Central memory CD4-positive, alpha-beta T cell (primary cell): ENCODE measurements around the gene BRICD5.
"Not testable (repeated sequence)": the region's sequence is repeated elsewhere in the genome, so short reads cannot be mapped to it uniquely, and the experiment has no call there.

Source experiments
- DNase-seq: peaks from one replicate; pipeline ENCODE4 v3.0.0; 2022
- total RNA-seq, 3 experiments: gene quantifications; one replicate each; lab custom pipeline; 2026; lab: John Stamatoyannopoulos, UW

The BRICD5 gene
- 1.9 to 7.2 (median 3.1) reads per million in 3 experiments for total RNA-seq

- no peak for DNase-seq
Measured at GRCh38 chr16:2210386-2211365, at the start of gene BRICD5. Gene BRICD5 (minus strand): TSS chr16:2210863. CDS start chr16:2210833, 30 bp downstream.

- no peak for DNase-seq
Measured at GRCh38 chr16:2260250-2260649, 49.6 kb upstream of the BRICD5 start.

- DNase-seq: not testable (repeated sequence)
Measured at GRCh38 chr16:2258530-2258929, 47.9 kb upstream of the BRICD5 start.

GRCh38 chr16:2257726-2258125 lies 47.1 kb upstream of the BRICD5 start:
- no peak for DNase-seq

- no peak for DNase-seq
Measured at GRCh38 chr16:2256531-2257140, 46.0 kb upstream of the BRICD5 start.

- no peak for DNase-seq
Measured at GRCh38 chr16:2253293-2253692, 42.6 kb upstream of the BRICD5 start.

- DNase-seq: no peak
Measured at GRCh38 chr16:2252806-2253148, 42.1 kb upstream of the BRICD5 start.

GRCh38 chr16:2251296-2252111 lies 40.8 kb upstream of the BRICD5 start, which contains the start of gene ECI1:
Gene ECI1 (minus strand): TSS chr16:2251587. CDS start chr16:2251566, 21 bp downstream.
- DNase-seq: peak; percentile 64

- DNase-seq: peak; percentile 32
Measured at GRCh38 chr16:2250652-2251295, 40.1 kb upstream of the BRICD5 start.

GRCh38 chr16:2246301-2246885 lies 35.7 kb upstream of the BRICD5 start:
- DNase-seq: no peak

- DNase-seq: no peak
Measured at GRCh38 chr16:2244926-2245795, 34.5 kb upstream of the BRICD5 start.

- DNase-seq: no peak
Measured at GRCh38 chr16:2244301-2244700, 33.6 kb upstream of the BRICD5 start.

GRCh38 chr16:2243781-2244180 lies 33.1 kb upstream of the BRICD5 start:
- no peak for DNase-seq

GRCh38 chr16:2243031-2243528 lies 32.4 kb upstream of the BRICD5 start:
- DNase-seq: no peak

- no peak for DNase-seq
Measured at GRCh38 chr16:2242598-2242997, 31.9 kb upstream of the BRICD5 start.

GRCh38 chr16:2240331-2240730 lies 29.7 kb upstream of the BRICD5 start:
- not testable (repeated sequence) for DNase-seq

GRCh38 chr16:2238838-2239675 lies 28.4 kb upstream of the BRICD5 start:
- no peak for DNase-seq

GRCh38 chr16:2238150-2238837 lies 27.6 kb upstream of the BRICD5 start:
- DNase-seq: no peak

- DNase-seq: no peak
Measured at GRCh38 chr16:2237493-2238149, 27.0 kb upstream of the BRICD5 start.
